ENCODE data around the gene BCS1L.
"Not testable (repeated sequence)": the region's sequence is repeated elsewhere in the genome, so short reads cannot be mapped to it uniquely, and the experiment has no call there.

Gene BCS1L

DNA sequence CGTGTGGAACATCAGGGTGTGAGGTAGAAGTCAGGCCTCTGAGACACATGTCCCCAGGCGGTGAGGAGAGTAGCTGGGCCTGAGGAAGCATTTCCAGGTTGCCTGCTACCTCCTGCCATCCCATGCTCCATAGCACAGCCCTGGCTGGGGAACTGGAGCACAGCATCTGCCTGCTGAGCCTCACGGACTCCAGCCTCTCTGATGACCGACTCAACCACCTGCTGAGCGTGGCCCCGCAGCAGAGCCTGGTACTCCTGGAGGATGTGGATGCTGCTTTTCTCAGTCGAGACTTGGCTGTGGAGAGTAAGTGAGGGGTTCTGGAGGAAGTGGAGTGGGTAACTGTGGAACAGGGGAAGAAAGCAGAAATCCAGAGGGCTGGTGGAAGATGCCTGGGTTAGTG lies 2.9 kb downstream of the BCS1L start:
- DNase-seq = no peak

DNA sequence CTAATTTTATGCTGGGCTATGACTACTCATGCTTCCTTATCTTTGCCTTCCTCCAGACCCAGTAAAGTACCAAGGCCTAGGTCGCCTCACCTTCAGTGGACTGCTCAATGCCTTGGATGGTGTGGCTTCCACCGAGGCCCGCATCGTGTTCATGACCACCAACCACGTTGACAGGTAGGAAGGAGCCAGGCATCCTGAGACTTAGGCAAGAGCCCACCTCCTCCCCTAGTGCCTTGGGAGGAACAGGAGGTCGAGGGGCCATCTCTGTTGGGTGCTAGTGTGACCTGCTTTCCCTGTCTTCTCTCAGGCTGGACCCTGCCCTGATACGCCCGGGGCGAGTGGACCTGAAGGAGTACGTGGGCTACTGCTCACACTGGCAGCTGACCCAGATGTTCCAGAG lies 3.3 kb downstream of the BCS1L start:
- no peak for DNase-seq

- no peak for DNase-seq
These were observed 4.4 kb downstream of the BCS1L start for GRCh38 chr2:218663901-218664300.

GRCh38 chr2:218664653-218665052 lies 5.2 kb downstream of the BCS1L start:
- no peak for DNase-seq

DNA sequence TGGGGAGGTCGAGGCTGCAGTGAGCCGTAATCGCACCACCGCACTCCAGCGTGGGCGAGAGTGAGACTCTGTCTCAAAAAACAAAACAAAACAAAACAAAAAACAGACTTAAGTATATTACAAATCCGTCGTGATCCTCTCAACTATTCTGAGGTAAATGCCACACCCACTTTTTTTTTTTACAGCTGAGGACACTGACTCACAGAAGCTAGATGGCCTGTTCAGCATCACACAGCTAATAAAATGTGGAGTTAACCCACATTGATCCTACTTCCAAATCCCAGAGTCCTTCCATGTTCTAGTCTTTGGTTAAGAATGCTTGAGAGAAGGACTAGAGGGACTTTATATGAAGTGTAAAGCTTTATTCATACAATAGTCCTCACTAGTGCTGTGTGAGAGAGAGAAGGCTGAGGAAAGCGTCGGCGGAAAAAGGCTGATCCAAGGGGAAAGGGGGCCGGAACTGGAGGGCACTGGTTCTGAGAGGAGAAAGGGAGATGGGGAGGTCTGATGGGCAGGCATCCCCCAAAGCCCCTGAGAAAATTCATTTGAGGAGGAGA lies 11.7 kb downstream of the BCS1L start:
- DNase-seq = no peak

DNA sequence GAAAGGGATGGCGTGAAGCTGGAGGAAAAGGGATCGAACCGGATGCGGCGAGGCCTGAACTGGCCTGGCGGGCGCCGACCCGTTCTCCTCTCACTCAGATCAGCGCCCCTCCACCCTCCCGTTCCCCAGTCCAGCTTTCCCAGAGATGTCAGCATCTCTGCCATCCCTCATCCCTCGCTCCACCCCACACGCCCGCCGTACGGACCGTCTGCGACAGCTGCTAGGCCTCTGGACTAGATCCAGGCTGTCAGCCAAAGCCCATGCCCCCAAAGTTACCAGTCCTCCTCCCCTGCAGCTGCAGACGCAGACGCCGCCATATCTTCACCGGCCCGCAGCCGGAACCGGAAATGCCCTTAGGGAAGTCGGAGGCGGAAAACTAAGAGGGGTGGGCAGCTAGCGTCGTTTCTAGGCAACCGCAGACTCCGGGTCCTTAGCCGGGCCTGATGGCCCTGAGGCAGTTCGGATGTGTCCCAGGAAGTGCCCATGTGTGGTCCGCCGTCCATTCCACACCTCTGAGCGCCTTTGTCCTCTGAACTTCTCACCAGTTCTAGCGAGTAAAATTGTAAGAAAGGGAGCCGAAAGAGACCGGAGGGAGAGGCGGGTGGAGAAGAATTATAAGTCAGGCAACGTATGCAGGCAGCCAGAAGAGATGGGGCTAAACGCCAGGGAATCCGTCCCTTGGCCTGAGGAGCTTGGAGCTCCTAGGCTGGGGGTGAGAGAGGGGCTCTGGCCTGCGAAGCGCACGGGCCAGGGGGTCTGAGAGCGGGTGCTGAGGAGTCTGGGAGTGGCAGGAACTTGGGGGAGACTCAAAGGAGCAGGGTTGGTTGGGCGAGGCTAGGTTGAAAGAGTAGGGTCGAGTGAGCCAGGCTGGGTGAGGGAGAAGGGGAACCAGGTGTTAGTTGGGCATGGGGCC lies 12.4 kb downstream of the BCS1L start, which contains the start of the genes RNF25 and STK36:
RNF25 (minus strand) TSS at position 349 of the 913 bp plus-strand sequence; CDS start at position 317, 32 bp downstream.
STK36 (plus strand) TSS at position 433 of the 913 bp plus-strand sequence. CDS start 744 bp downstream, outside the sequence.
- peak; percentile 78 for DNase-seq

DNA sequence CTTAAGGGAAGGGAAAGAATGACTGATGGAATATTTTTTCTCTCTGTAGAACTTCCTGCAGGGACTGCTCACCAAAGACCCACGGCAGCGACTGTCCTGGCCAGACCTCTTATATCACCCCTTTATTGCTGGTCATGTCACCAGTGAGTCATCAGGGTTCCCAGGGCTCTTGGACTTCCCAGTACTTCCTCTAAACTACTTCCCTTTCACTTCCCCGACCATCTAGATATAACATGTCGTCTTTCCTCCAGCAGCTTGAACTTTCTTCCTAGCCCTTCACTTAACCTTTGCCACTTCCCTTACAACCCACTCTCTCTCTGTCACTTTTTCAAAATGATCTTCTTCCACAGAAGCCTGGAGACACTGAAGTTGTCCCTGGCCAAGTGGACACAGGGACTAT lies 19.6 kb downstream of the BCS1L start:
- DNase-seq = no peak

DNA sequence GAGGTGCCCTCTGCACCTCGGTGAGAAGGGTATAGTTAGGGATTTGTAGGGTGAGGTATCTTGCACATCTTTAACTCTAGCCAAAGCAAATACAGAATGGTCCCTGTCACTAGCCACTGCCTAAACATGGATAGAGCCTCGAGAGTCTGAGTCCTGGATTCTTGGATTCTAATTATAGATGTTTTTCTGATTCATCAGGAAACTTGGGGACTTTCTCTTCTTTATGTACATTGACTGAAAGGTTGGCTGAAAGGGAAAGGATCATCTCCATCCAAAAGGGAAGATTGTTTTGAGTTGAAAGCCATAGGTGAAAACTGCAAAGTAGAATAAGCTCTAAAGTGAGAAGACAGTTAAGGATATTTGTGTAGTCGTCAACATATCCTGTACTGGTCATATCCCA lies 20.6 kb downstream of the BCS1L start:
- no peak for DNase-seq

GRCh38 chr2:218687400-218688060 lies 28.0 kb downstream of the BCS1L start:
- DNase-seq = not testable (repeated sequence)

- no peak for DNase-seq
These were observed 31.8 kb downstream of the BCS1L start for GRCh38 chr2:218691234-218691633.

DNA sequence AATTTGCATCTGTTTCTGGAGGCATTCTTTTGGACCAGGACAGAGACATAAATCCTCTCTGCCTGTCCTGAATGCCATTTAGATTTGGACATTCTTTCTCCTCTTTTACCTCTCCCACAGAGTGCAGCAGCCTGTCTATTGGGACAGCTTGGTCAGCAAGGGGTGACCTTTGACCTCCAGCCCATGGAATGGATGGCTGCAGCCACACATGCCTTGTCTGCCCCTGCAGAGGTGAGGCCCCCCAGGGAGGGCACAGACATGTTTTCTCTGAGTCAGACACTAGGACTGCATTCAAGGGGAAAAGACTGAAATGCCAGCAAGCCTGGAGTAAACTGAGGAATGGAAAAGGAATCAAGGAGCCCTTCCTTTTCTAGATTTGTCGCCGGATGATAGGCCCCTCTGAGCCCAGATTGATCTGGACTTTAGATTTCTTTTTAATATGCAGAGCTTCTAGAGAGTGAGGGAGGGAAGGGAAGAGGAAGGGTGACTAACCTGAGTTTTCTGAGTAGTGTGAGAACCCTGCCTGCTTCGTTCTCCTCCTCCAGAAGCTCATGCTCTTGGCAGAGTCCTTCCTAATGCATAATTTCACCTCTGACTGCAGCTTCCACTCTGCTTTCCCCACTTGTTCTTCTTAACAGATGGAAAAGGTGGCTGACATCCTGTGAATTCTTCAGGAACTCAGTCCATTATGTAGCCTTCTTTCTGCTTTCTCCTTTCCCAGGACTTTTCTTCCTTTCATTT lies 35.1 kb downstream of the BCS1L start:
- no peak for DNase-seq

GRCh38 chr2:218698885-218699284 lies 39.4 kb downstream of the BCS1L start:
- no peak for DNase-seq

DNA sequence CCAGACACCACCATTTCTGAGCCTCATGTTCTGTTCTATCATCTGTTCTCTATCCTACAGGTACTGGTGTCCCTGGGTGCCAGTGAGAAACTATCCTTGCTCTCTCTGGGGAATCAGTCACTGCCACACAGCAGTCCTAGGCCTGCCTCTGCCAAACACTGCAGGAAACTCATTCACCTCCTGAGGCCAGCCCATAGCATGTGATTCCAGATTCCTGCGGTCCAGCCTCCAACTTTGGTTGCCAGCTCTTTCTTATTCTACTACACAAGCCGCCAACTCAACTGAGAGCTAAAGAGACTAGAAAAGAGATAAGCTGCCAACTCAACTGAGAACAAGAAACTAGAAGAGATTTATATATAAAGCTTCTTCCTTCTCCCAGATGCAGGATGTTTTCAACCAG lies 42.3 kb downstream of the BCS1L start:
- DNase-seq = no peak

DNA sequence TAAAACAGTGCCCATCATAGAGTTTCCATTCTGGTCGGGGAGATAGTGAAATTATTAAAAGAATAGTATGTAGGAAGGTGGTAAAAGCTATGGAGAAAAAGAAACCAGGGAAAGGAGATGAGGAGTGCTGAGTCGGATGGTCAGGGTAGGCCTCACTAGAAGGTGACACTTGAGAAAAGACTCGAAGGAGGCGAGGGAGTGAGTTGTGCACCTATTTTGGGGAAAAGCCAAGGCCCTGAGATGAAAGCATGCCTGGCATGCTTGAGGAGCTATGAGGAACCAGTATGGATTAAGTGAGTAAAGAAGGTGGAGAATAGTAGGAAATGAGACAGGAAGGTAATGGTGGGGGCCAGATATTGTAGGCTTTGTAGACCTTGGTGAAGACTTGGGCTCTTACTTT lies 43.9 kb downstream of the BCS1L start:
- DNase-seq = no peak

DNA sequence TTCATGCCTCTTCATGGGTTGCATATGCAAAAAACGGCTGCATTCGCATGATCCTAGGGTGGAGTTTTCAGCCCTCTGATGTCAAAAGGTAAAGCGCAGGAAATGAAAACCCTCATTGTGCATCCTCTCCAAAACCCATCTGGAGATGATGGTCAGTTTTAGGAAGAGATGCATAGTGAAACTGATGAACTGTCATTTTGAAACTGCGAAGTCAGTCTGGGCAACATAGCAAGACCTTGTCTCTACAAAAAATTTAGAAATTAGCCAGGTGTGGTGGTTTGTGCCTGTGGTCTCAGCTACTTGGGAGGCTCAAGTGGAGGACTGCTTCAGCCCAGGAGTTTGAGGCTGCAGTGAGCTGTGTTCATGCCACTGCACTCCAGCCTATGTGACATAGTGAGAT lies 48.6 kb downstream of the BCS1L start:
- DNase-seq = no peak

DNA sequence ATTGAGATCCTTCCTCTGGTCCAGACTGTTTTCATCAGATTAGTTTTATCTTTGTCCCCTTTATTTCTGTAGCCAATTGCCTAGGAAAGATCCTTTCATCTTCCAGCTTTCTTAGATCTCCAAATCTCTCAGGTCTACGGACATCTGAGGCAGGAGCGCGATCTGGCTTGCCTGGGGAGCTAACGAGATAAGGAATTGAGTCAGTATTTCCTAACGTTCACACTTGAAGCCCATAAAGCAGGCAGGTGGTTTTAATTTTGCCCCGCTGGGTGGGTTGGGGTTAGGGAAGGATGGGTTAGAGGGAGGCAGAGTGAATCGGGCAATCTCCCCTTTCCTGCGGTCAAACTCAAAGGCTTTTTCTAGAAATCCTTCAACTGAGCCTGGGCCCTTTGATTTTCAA lies 50.4 kb downstream of the BCS1L start:
- DNase-seq = no peak

- DNase-seq = no peak
These were observed 50.8 kb downstream of the BCS1L start for GRCh38 chr2:218710334-218710686.

DNA sequence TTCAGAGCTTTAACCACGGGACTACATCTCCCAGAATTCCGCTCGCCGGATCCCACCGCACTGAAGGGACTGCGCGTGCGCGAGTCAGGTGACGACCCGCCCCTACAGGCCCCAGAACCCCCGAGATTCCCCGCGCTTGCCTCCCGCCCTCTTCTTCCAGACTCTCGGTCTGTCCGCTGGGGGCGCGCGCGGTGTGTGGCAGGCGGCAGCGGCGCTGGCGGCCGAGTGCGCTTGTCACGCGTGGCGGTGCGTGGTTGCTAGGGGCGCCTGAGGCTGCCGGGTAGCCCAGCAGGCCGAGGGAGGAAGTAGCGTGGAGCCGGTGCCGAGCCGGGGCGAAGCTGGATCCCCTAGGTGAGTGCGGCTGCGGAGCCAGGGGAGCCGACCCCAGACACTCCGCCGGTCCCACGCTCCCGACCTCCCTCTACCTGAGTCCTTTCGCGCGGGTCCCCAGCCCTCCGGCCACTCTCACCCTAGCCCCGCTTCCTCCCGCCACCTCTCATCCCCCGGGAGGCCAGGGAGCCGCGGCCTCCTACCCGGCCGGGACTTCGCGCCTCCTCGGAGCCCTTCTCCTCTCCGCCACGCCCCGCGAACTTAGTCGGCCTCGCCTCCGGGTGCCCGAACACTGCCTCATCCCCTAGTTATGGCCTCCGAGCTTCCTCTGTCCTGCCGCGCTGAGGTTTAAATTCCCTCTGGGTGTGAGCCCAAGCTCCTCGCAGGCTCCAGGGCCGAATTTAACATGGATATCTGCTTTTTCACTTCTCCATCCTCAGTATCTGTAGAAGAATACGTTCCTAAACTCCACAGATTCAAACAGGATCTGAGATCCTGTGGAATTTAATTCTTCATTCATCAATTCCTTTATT lies 51.4 kb downstream of the BCS1L start, which contains the start of gene TTLL4:
TTLL4 (plus strand) TSS at position 149 of the 863 bp plus-strand sequence. CDS start 26,842 bp downstream, outside the sequence.
- peak; percentile 99 for DNase-seq

- no peak for DNase-seq
These were observed 52.1 kb downstream of the BCS1L start for GRCh38 chr2:218711550-218711929.
